ENCODE measurements around the gene CDC14B.

Gene CDC14B

GRCh38 chr9:96480736-96481135 is 138.9 kb downstream of the CDC14B start:
- DNase-seq = no peak

- DNase-seq = no peak
Observed at GRCh38 chr9:96478829-96479371, 140.7 kb downstream of the CDC14B start.

- DNase-seq = no peak
Observed at GRCh38 chr9:96476591-96476990, 143.1 kb downstream of the CDC14B start.

GRCh38 chr9:96476013-96476412 is 143.6 kb downstream of the CDC14B start:
- no peak for DNase-seq

- no peak for DNase-seq
Observed at GRCh38 chr9:96467784-96468183, 151.9 kb downstream of the CDC14B start.

- DNase-seq = no peak
Observed at GRCh38 chr9:96464426-96464825, 155.2 kb downstream of the CDC14B start.

GRCh38 chr9:96462541-96462940 is 157.1 kb downstream of the CDC14B start:
- no peak for DNase-seq

- no peak for DNase-seq
Observed at GRCh38 chr9:96461336-96461735, 158.3 kb downstream of the CDC14B start.

- no peak for DNase-seq
Observed at GRCh38 chr9:96460882-96461281, 158.8 kb downstream of the CDC14B start.

- no peak for DNase-seq
Observed at GRCh38 chr9:96460470-96460869, 159.2 kb downstream of the CDC14B start.

- DNase-seq = no peak
Observed at GRCh38 chr9:96459268-96460007, 160.2 kb downstream of the CDC14B start.

GRCh38 chr9:96458226-96458625 is 161.4 kb downstream of the CDC14B start:
- no peak for DNase-seq

- no peak for DNase-seq
Observed at GRCh38 chr9:96457266-96457665, 162.4 kb downstream of the CDC14B start.

- no peak for DNase-seq
Observed at GRCh38 chr9:96453625-96454024, 166.0 kb downstream of the CDC14B start.

- no peak for DNase-seq
Observed at GRCh38 chr9:96450613-96451528, 168.8 kb downstream of the CDC14B start.

Measured in GOT3 (cell line).